Femur (tissue), 1 donor: Measurements from ENCODE around the gene RASA3.

ENCODE experiments used
- DNase-seq: peaks from one replicate; pipeline ENCODE4 v3.0.0-alpha.2; 2017

The RASA3 gene

GRCh38 chr13:114047358-114047881 lies 85.0 kb downstream of the RASA3 start:
- no peak for DNase-seq

- no peak for DNase-seq
These were observed 85.9 kb downstream of the RASA3 start for GRCh38 chr13:114046431-114046975.

GRCh38 chr13:114045113-114045735 lies 87.2 kb downstream of the RASA3 start:
- DNase-seq, result no peak

GRCh38 chr13:114044486-114044885 lies 87.9 kb downstream of the RASA3 start:
- DNase-seq, result no peak

- DNase-seq, result peak; percentile 71
These were observed 88.9 kb downstream of the RASA3 start for GRCh38 chr13:114043421-114044053.

- no peak for DNase-seq
These were observed 90.2 kb downstream of the RASA3 start for GRCh38 chr13:114042066-114042815.

- no peak for DNase-seq
These were observed 90.9 kb downstream of the RASA3 start for GRCh38 chr13:114041493-114041892.

- DNase-seq, result no peak
These were observed 92.8 kb downstream of the RASA3 start for GRCh38 chr13:114039471-114040141.

GRCh38 chr13:114038900-114039299 lies 93.5 kb downstream of the RASA3 start:
- DNase-seq, result no peak

GRCh38 chr13:114038211-114038613 lies 94.2 kb downstream of the RASA3 start:
- DNase-seq, result no peak

- no peak for DNase-seq
These were observed 94.7 kb downstream of the RASA3 start for GRCh38 chr13:114037674-114038073.

GRCh38 chr13:114035583-114036531 lies 96.6 kb downstream of the RASA3 start:
- peak; percentile 76 for DNase-seq

GRCh38 chr13:114035186-114035582 lies 97.2 kb downstream of the RASA3 start:
- DNase-seq, result no peak

GRCh38 chr13:114034481-114034891 lies 97.9 kb downstream of the RASA3 start:
- DNase-seq, result no peak

GRCh38 chr13:114033541-114034315 lies 98.7 kb downstream of the RASA3 start:
- no peak for DNase-seq

- peak; percentile 63 for DNase-seq
These were observed 100.2 kb downstream of the RASA3 start for GRCh38 chr13:114032126-114032799.

- DNase-seq, result no peak
These were observed 100.8 kb downstream of the RASA3 start for GRCh38 chr13:114031631-114032030.

GRCh38 chr13:114030666-114031610 lies 101.5 kb downstream of the RASA3 start:
- no peak for DNase-seq
